T follicular helper cell (primary cell): ENCODE data around the gene ADORA1.

Experiments used
- DNase-seq: peaks from one replicate; pipeline ENCODE4 v3.0.0-alpha.2; 2020; ENCODE audit warnings: low read depth

ADORA1 gene

DNA sequence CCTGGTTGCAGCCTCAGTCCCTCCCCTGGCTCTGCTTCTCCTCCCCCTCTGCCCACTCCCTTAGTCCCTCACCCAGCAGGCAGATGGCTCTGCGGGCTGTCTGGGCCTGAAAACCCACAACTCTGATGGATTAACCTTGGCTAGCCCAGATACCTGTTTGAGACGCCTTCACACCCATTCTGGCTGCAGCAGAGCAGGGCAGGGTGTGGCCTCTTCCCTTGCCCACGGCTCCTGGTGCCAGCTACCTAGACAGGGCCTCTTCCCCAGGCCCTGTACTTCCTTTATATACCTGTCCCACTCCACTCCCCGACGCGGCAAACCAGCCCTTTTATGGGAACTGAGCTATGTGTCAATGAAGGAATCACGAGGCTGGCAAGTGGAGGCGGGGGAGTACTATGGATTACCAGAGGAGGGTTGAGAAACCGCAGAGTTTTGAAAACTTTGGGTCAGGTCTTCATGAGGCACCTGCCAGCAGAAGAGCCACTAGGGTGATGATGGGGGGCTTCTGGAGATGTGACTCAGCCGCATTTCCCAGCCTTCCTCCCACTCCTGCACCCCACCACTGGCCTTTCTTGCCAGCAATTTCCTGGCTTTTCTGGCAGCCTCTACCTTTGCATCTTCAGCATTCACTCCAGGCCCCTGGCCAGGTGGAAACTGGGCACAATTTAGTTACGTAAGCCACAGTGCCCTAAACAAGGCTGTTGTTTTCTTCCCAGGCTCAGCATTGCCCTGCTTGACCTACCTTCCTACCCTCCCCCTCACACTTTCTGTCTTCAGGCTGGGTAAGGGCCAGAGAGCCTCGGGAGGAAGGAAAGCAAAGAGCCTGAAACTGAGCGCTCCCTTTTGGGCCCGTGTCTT lies 59.1 kb downstream of the ADORA1 start, which contains the start of gene CHI3L1:
TSS of gene CHI3L1 (minus strand) at position 259 of the 858 bp plus-strand sequence. CDS start at position 178, 81 bp downstream.
- no peak for DNase-seq

DNA sequence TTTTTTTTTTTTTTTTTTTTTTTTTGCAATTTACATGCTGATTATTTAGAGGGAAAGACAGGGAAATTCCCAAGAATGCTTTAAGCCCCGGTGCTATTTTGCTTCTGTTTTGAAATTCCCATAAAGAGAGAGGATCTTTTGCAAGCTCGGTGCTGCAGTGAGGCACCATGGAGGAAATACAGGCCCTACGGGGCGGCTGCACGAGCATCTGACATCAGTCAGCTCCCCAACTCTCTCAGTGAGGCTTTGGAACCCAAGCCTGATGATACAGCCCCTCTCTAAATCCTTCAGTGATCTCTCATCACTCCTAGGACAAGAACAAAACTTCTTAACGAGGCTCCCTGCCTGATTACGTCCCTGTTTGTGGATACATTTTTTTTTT lies 59.8 kb downstream of the ADORA1 start:
- no peak for DNase-seq

DNA sequence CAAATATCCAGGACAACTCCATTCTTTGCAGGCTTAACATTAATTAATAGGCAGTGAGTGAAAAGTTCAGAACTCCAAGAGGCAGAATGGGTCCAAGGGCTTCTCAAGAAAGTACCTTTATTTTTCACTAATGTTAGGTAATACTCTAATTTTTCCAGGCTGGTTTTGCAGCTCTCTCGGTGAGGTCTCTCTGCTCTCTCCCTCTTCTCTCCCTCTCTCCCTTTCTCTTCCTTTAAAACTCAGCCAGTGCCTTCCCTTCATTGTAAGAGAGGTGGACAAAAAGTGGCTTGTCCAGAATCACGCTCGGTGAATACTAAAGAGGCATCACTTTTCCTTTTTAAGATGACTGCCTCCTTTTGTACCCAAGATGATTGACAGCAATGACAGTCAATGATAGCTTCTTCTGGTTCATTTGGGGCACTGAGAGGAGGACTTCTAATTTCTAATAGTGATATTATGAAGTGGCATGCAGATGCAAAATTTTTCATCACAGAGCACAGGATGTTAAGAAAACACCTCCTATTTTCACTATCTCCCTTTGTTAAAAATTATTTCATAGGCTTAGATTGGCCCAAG lies 60.3 kb downstream of the ADORA1 start:
- DNase-seq, result no peak

DNA sequence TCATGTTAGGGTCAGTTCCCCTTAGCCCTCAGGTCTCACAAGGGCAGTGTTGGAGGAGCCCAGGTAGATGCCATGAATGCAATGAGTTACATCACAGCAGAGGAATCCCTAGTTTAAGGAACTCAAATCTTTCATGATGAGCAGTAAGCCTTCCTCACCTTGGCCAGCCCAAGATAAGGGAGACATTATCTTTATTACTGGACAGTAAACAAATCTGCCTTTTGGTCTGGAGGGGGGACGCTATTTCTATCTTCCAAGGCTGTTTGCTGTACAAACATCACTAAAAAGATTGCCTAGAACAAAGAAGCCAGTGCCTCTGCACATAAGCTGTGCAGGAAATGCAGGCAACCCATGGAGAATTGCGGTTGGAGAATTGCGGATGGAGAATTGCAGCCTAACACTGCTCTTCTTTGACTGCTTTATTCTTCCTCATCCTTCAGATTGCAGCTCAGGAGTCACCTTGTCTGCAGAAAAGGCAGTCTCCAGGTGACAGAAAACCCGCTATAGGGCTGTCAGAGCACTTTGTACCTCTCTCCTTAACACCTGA lies 61.2 kb downstream of the ADORA1 start:
- DNase-seq, result no peak

DNA sequence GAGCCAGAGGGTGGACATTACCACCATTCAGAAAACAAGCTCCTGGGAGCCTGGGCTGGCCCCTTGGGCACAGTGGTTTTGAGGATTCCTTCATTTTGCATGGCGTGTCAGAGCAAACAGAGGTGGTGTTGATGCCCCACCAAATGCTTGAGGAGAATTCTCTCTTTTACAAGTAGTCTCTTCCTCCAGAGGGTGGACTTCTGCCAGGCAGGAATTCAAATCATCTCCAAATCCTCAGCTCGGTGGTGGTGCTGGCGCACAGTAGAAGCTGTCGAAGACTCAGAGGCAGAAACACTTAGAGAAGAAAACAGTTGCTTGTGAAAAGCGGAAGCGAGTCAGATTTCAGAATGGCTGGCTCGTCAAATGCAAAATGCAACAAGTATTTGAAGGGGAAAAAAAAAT lies 62.4 kb downstream of the ADORA1 start:
- no peak for DNase-seq

DNA sequence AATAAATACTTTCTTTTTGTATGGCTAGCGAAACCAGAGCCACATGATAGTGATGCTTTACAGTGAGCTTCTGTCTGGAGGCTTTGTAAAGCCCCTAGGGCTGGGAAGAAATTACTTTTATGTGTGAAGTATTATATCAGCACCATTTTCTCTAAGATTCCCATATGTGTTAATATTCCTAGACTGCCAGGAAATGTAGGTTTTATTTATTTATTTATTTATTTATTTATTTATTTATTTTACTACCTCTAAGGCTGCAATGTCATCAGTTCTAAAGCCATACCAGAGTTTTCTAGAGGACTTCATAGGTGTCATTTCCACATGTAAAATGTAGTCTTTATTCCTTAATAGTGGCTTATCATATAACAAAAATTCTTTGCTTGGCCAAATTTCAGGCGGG lies 63.4 kb downstream of the ADORA1 start:
- no peak for DNase-seq

DNA sequence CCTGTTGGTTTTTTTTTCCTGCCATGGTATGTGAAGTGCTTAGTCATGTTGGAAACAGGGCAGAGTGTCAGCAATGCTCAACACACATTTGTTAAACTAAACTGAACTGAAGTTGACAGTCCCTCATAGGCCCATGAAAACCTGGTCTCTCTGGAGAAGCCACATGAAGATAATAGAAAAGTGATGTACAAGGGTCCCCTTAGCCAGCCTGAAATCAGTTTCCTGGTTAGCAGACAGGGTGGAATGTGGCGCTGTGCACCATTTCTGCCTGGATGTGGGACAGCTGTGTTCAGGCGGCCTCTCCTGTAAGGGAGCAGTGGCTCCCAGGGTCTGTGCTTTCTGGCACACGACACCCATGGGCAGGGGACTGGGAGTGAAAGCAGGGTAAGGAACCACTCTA lies 68.8 kb downstream of the ADORA1 start:
- no peak for DNase-seq

DNA sequence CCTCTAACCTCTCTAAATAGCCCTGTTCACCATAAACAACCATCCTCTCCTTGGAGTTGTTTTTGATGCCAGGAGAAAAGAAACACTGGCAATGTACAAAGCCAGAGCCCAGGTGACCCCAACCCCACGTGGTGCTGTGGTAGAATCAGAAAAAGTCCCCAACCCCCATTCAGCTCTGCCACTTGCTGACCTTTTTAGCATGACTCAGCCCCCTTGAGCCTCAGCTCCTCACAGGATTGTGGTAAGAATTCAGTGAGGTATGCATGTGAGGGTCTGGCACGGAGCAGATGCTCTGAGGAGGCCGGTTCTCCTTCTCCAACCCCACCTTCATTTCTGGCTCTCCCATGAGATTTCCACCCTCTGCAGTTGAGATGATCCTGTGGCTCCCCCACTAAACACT lies 70.1 kb downstream of the ADORA1 start:
- no peak for DNase-seq

DNA sequence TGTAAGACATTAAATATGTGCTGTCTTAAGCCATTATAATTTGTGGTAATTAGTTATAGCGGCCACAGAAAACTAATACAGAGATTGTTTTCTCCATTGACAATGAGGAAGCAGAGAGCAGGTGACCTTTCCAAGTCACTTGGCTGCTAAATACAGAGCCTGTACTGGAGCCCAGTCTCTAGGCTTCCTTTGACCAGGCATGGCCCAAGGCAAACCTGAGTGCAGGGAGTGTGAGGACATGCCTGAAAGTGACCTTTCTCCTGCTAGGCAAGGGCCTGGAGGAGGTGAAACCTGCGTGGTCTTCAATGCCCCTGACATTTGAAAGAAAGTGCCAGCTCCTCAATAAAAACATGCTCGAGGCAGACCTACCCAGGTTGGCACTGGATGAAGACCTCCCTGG lies 71.5 kb downstream of the ADORA1 start:
- DNase-seq, result no peak

DNA sequence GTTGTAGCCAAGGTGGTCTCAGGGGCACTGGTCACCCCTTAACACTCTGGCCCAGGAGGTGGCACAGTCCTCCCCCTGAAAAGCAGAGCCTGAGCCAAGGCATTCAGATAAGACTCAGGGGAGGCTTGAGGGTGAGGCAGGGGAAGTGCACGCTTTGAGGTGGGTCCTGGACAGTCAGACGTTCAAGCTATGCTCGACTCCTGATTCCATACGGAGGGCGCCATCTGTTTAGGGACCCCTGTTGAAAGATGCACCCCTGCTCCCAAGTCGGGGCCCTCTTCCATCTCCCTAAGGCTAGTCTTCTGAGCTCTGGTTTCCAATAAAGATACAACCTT lies 71.9 kb downstream of the ADORA1 start:
- DNase-seq, result no peak

DNA sequence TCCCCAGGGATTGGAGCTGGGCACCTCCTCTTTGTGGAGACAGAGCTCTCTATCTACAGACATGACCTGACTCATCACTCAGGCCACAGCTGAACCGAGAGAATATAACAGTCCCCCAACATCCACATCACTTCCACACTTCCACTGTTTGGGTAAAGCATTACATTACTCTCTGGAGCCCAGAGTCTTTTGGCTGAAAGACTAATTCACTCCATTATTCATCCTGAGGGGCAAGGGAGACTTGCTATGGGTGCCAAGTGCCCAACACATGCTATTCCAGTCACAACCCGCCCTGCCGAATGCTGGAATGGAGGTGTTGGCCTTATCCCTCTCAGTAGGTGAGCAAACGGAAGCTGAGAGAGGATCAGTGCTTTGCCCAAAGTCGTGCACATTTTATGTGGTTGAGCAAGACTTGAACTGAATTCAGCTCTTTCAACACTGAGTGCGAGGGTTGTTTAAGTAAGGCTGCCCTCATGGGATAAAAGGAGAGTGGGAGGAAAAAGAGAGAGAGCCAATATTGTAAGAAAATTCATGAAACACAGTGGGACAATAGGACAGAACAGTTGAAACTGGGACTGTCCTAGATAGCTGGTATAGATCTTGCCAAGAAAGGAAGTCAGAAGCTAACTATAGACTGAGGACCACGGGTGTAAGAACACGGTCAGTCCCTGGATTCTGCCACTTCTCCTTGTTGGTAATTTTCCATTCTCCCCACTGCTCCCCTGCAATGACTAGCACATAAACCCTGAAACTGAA lies 72.5 kb downstream of the ADORA1 start:
- no peak for DNase-seq

DNA sequence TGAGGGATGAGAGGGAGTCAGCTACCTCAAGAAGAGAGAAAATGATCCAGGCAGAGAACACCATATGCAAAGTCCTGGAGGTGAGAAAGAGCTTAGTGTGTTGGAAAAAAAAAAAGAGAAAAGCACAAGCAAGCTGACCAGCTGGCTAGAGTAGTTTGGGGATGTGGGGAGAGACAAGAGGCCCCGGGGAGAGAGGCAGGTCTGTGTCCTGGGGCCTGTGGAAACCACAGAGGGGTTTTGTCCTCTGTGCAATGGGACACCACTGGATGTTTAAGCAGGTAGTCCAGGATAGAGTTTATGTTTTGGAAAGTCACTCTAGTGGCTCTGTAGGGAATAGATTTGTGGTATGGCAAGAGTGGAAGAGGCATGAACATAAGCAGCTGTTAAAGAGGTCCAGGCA lies 73.4 kb downstream of the ADORA1 start:
- DNase-seq, result no peak

DNA sequence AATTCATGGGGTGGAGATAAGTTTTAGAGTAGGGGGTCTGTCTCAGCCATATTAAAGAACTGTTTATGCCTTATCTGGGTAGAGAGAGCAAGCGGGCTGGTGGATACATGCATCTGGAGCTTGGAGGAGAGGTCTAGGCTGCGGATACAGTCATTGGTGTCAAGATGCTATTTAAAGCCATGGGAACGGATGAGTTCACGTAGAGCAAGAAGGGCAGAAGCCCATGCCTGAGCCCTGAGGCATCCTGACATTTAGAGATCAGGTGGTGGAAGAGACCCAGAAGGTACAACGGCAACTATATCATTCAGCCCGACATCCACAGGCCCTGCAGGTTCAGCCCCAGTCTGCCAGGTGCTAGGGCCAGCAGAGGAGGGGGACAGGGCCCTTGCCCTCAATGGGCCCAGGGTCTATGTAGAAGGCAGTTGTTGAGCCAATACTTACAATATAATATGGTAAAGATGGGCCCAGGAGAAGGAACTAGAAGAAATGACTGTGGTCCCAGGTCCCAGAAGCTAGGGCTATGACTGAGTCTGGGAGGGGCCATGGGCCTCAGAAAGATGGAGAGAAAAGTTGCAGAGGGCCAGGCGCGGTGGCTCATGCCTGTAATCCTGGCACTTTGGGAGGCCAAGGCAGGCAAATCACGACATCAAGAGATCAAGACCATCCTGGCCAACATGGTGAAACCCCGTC lies 74.1 kb downstream of the ADORA1 start:
- DNase-seq, result no peak

DNA sequence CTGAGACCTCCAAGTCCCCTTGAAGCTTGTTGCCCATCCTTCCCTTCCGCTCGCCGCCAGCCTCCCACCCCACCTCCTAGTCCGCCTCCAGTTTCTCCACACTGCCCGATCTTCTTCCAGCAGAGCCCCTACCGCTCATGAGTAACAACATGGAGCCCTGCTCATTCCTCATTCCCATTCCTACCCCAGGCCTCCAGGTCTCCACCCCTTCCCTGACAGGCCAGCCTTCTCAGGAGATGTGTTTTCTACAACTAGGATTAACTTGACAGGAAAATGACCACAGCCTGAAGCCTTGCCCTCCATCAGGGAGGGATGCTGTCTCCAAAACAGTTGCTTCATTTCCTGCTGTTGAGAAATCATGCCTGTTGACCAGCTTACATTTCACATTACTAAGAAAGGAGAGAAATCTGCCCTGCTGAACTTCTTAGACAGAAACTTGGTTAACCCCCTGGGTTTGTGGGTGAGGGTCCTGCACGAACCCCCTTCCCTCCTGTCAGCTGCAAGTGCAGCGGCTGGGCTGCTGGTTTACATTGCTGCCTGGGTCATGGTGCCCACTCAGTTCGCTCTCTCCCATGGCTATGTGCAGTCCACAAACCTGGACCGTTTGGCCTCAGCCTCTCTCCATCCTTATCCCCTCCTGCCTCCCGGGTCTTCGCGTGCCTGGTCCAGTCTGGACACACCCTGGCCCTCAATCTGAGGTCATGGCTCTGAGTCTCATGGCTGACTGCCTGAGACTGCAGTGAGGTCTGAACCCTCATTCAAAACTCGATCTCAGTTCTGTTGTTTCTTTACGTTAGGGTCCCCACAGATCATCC lies 75.1 kb downstream of the ADORA1 start:
- no peak for DNase-seq

DNA sequence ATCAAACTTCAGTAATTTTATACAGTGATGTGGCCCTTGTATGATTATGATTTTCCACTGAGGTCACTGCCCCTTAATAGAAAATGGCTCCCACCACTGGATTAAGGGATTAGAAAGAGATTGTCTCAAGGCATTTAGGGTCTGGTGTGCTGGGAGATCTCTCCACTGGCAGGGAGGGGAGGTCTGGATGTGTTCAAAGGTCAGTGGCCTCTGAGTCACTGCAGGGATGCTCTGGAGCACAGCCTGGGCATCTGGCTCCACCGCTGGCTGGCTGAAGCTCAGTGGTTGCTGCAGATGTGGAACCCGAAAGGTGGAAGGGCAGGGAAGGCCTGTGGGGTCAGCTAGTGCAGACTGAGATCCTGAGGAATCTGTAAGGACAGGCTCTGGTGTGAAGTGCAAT lies 77.2 kb downstream of the ADORA1 start:
- DNase-seq, result no peak

DNA sequence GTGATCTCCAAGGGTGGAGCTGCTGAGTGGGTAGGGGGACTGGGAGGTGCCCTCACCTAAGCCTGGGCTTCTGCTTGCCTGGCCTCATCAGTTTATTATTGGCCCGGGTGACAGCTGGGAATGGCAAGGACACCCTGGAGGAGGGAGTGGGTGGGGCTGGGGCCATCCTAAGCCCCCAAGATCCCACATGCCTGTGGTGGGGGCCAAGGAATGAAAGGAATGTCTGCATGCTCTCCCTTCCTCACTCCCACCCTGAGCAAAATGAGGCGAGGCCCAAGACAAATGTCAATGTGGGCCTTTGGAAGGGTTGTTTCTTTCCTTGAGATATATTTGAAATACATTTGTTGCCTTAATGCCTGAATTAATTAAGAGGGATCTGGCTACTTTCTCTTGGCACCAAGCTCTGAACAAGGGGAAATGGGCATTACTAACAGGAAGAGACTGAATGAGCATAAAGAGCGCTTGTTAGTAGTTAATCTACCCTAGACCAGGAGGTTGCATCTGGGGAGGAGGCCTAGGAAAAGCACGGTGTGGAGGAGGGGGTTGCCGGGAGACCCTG lies 78.7 kb downstream of the ADORA1 start:
- DNase-seq, result no peak

DNA sequence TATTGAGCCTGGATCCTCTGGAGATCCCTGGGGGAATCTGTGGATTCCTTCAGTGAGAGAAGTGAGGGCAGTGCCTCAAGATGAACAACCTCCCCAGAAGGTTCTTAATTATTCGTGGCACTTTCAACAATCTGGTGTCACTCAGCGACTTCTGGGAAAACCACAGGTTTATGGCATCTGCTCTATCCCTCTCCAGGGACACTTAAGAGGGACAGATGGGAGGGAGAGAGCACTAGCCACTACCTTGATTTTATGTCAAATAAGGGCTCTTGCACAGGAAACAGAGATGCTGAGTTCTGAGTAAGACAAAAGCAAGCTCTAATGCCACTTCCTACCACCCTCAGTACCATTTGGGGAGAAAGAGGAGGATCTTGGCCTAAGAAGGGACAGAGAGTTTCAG lies 80.2 kb downstream of the ADORA1 start:
- no peak for DNase-seq

DNA sequence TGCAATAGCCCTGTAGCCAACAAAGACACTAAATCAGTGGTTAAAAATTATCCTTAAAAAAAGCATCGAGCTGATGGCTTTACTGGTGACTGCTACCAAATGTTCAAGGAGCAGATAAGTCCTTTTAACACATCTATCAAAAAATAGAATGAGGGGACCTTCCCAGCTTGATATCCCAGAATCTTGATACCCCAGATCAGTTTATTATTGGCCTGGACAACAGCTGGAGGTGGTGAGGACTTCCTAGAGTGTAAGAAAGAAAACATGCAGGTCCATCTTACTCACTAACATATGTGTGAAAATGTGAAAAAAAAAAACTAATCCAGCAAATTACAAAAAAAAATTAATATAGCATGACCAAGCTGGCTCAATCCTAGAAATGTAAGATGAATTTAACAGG lies 80.7 kb downstream of the ADORA1 start:
- no peak for DNase-seq

DNA sequence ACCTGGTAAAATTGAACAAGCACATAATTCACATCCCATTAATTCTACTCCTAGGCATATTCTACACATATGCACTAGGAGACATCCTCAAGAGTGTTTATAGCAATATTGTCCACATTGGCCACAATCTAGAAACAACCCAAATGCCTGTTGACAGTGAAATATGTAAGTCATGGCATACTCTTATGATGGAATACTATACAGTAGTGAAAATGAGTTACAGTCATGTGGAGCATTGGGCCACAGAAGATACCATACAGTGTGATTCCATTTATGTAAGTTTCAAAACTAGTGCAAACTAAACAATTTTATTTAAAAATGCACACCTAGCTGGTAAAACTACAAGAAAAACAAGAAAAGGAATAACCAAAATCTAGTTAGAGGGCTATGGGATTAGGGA lies 82.8 kb downstream of the ADORA1 start:
- DNase-seq, result no peak

DNA sequence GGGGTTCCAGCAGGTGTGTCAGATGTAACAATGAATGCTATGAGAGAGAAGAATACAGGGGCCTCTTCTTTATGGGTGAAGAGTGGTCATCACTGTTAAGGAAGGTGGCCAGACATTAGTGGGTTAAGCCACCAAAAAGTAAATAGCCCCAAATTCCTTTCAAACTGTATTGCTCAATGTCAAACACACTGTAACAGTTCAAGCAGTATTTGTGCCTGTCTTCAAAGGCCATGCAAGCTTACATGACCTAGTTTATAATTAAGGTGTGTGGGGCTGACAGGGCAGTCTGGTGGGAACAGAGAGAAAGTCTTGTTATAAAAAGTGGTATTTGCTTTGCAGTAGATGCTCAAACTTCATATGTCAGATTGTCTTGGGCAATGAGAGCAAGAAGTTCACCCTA lies 83.5 kb downstream of the ADORA1 start:
- DNase-seq, result no peak

DNA sequence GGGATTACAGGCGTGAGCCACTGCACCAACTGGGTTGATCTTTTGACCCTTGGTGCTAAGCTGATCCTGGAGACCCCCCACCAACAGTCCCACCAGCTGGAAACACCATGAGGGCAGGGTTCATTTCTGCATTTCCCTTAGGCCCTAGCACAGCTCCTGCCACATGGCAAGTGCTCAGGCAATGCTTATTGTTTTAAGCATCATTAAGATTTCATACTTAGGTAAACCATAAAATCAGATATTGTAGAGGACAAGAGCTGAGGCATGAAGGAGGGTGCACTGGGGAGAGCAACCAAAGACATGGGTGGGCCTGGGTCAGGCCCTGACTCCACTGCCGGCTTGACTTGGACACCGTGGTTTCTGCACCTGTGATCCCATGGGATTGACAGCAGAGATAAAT lies 84.3 kb downstream of the ADORA1 start:
- DNase-seq, result no peak
